ENCODE results near the gene FOSL1.

Gene FOSL1

GRCh38 chr11:65900125-65900898 is at the start of gene FOSL1:
TSS of gene FOSL1 (minus strand) at chr11:65900388. CDS start at chr11:65900339, 49 bp downstream.
- Histone ChIP-seq H3K27me3 (ENCODE audit: control insufficient read depth in 1 of 2, insufficient read depth in 2 of 2, low read length in 2 of 2) (peaks cover 0 to 11% of the 10 kb centered on the region in 2 donors), H3K4me1 (ENCODE audit: control insufficient read depth, insufficient read depth, low read length) (peaks cover 19% of the 10 kb centered on the region), H3K4me3 (ENCODE audit: low read length in 2 of 2) (peak within 1 kb of the TSS; percentile 69), H3K9ac (ENCODE audit: low read length in 2 of 2) (peak within 1 kb of the TSS in 1 of 2 donors; percentile 71), H3K9me3 (ENCODE audit: control insufficient read depth in 2 of 2, low read length in 2 of 2) (no peaks in the 10 kb centered on the region), H3K27ac (ENCODE audit: low read length) (no peak within 1 kb of the TSS), H3K36me3 (ENCODE audit: control insufficient read depth in 2 of 2, insufficient read depth in 2 of 2, low read length in 2 of 2) (no peaks in the 10 kb centered on the region)

DNA sequence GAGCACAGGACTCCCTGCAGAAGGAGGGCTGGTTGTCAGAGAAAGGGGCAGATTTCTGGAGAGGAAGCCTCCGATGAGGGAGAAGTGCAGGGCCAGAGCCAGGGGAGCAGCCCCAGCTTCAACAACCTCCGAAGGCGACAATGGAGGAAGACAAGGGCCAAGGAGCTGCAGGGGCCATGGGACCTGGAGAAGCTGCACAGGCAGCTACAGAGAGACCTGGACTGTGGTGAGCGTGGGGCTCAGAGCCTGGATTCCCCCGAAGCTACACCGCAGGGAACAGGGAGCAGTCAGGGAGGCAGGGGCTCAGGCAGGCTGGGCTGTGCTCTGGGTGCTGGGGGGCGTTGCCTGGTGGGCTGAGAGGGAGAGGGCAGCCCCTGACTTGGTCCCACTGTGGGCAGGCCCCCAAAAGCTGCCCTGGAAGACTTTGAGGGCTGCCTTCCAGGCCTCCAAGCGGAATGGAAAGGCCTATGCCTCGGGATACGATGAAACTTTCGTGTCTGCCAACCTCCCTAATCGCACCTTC is 47.5 kb upstream of the FOSL1 start:
- Histone ChIP-seq H3K4me1 (ENCODE audit: control insufficient read depth, insufficient read depth, low read length) (no peaks in the 10 kb centered on the region), H3K4me3 (ENCODE audit: low read length in 2 of 2) (no peak overlapping the region), H3K27ac (ENCODE audit: low read length) (no peak overlapping the region), H3K27me3 (ENCODE audit: control insufficient read depth in 1 of 2, insufficient read depth in 2 of 2, low read length in 2 of 2) (peaks cover 2 to 9% of the 10 kb centered on the region in 2 donors), H3K36me3 (ENCODE audit: control insufficient read depth in 2 of 2, insufficient read depth in 2 of 2, low read length in 2 of 2) (no peaks in the 10 kb centered on the region), H3K9ac (ENCODE audit: low read length in 2 of 2) (no peak overlapping the region), H3K9me3 (ENCODE audit: control insufficient read depth in 2 of 2, low read length in 2 of 2) (no peaks in the 10 kb centered on the region)

DNA sequence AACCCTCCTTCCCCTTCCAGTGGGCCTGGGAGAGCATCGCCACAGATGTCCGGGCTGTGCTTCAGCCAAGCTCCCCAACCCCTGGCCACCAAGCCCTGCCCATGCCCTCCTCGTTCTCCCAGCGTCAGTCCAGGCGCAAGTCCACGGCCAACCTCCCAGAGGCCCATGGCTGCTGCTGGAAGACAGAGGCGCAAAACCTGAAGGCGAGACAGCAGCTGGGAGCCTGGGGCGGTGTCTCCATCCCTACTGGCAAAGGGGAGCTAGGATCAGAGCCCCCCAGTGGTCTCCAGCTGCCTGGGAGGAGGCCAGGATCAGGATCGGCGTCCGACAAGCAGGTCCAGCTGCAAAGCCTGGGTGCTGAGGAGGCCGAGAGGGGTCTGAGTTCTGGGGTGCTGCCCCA is 46.9 kb upstream of the FOSL1 start:
- H3K36me3 ChIP-seq (ENCODE audit: control insufficient read depth in 2 of 2, insufficient read depth in 2 of 2, low read length in 2 of 2), result no peaks in the 10 kb centered on the region

DNA sequence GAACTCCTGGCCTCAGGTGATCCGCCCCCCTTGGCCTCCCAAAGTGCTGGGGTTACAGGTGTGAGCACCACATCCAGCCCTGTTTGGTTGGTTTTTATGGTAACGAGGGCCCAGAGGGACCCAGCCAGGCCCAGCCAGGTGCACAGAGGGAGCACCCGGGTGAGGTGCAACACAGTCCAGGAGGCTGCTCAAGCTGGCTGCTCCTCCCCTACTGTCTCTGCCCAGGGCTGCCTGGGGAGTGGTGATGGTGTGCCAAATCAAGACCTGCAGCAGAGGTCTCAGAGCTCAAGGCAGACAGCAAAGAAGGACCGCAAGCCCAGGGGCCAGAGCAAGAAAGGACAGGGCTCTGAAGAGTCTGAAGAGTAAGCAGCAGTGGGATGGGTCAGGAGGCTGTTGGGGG is 46.5 kb upstream of the FOSL1 start:
- no peaks in the 10 kb centered on the region for H3K36me3 ChIP-seq (ENCODE audit: control insufficient read depth in 2 of 2, insufficient read depth in 2 of 2, low read length in 2 of 2)
- no peak overlapping the region for H3K4me3 ChIP-seq (ENCODE audit: low read length in 2 of 2)
- H3K27ac ChIP-seq (ENCODE audit: low read length), result no peak overlapping the region
- H3K9ac ChIP-seq (ENCODE audit: low read length in 2 of 2), result no peak overlapping the region
- no peaks in the 10 kb centered on the region for H3K4me1 ChIP-seq (ENCODE audit: control insufficient read depth, insufficient read depth, low read length)
- H3K9me3 ChIP-seq (ENCODE audit: control insufficient read depth in 2 of 2, low read length in 2 of 2), result no peaks in the 10 kb centered on the region
- H3K27me3 ChIP-seq (ENCODE audit: control insufficient read depth in 1 of 2, insufficient read depth in 2 of 2, low read length in 2 of 2), result peaks cover 0 to 9% of the 10 kb centered on the region in 2 donors

More for the DNA sequence above, 46.9 kb upstream of the FOSL1 start:
- Histone ChIP-seq H3K4me3 (ENCODE audit: low read length in 2 of 2) (no peak overlapping the region), H3K27ac (ENCODE audit: low read length) (no peak overlapping the region), H3K4me1 (ENCODE audit: control insufficient read depth, insufficient read depth, low read length) (no peaks in the 10 kb centered on the region), H3K9ac (ENCODE audit: low read length in 2 of 2) (no peak overlapping the region), H3K27me3 (ENCODE audit: control insufficient read depth in 1 of 2, insufficient read depth in 2 of 2, low read length in 2 of 2) (peaks cover 0 to 9% of the 10 kb centered on the region in 2 donors), H3K9me3 (ENCODE audit: control insufficient read depth in 2 of 2, low read length in 2 of 2) (no peaks in the 10 kb centered on the region)

DNA sequence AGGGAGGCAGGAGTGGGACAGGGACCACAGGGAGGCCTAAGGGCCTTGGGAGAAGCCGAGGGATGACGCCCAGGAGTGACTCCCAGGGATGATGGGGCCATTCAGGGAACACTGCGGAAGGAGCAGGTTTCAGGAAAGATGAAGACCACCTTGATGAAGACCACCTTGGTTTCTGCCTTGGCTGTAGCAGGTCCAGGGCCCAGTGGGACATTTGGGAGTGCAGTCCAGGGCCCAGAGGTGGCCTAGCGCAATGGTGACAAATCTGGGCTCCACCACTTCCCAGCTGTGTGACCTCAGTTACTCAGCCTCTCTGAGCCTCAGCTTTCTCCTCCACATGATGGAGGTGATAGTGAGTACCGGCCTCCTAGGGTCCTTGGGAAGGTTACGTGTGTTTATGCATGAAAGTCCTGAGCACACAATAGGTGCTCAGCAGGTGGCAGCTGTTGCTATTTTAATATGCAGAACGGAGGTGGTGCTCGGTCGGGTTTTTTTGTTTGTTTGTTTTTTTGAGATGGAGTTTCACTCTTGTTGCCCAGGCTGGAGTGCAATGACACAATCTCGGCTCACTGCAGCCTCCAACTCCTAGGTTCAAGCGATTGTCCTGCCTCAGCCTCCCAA is 45.9 kb upstream of the FOSL1 start:
- Histone ChIP-seq H3K4me3 (ENCODE audit: low read length in 2 of 2) (no peak overlapping the region), H3K9me3 (ENCODE audit: control insufficient read depth in 2 of 2, low read length in 2 of 2) (no peaks in the 10 kb centered on the region), H3K27me3 (ENCODE audit: control insufficient read depth in 1 of 2, insufficient read depth in 2 of 2, low read length in 2 of 2) (peaks cover 2 to 9% of the 10 kb centered on the region in 2 donors), H3K36me3 (ENCODE audit: control insufficient read depth in 2 of 2, insufficient read depth in 2 of 2, low read length in 2 of 2) (no peaks in the 10 kb centered on the region), H3K27ac (ENCODE audit: low read length) (no peak overlapping the region), H3K9ac (ENCODE audit: low read length in 2 of 2) (no peak overlapping the region), H3K4me1 (ENCODE audit: control insufficient read depth, insufficient read depth, low read length) (no peaks in the 10 kb centered on the region)

- H3K9ac ChIP-seq (ENCODE audit: low read length in 2 of 2), result no peak within 1 kb of the TSS
- H3K27me3 ChIP-seq (ENCODE audit: control insufficient read depth in 1 of 2, insufficient read depth in 2 of 2, low read length in 2 of 2), result peaks cover 2 to 9% of the 10 kb centered on the region in 2 donors
- no peak within 1 kb of the TSS for H3K27ac ChIP-seq (ENCODE audit: low read length)
- no peaks in the 10 kb centered on the region for H3K9me3 ChIP-seq (ENCODE audit: control insufficient read depth in 2 of 2, low read length in 2 of 2)
- no peaks in the 10 kb centered on the region for H3K36me3 ChIP-seq (ENCODE audit: control insufficient read depth in 2 of 2, insufficient read depth in 2 of 2, low read length in 2 of 2)
- H3K4me3 ChIP-seq (ENCODE audit: low read length in 2 of 2), result no peak within 1 kb of the TSS
- no peaks in the 10 kb centered on the region for H3K4me1 ChIP-seq (ENCODE audit: control insufficient read depth, insufficient read depth, low read length)
Measured at GRCh38 chr11:65945430-65945911, 45.3 kb upstream of the FOSL1 start, which contains the start of gene TSGA10IP. TSS of gene TSGA10IP (plus strand) at chr11:65945480. CDS start at chr11:65945676, 196 bp downstream.

DNA sequence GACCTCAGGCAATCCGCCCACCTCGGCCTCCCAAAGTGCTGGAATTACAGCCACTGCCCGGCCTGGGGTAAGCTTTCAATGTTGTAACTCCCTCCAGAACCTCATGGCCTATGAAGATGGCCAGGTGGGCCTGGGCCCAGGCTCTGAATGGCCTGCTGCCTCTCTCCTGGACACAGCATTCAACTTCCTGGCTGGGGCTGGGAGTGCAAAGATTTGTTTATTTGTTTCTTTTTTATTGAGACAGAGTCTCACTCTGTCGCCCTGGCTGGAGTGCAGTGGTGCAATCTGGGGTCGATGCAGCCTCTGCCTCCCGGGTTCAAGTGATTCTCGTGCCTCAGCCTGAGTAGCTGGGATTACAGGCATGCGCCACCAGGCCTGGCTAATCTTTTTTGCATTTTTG is 44.6 kb upstream of the FOSL1 start:
- Histone ChIP-seq H3K27ac (ENCODE audit: low read length) (no peak overlapping the region), H3K9ac (ENCODE audit: low read length in 2 of 2) (no peak overlapping the region)

GRCh38 chr11:65944191-65944590 is 44.0 kb upstream of the FOSL1 start:
- H3K4me3 ChIP-seq (ENCODE audit: low read length in 2 of 2), result no peak overlapping the region
- H3K9me3 ChIP-seq (ENCODE audit: control insufficient read depth in 2 of 2, low read length in 2 of 2), result no peaks in the 10 kb centered on the region
- no peak overlapping the region for H3K9ac ChIP-seq (ENCODE audit: low read length in 2 of 2)
- no peaks in the 10 kb centered on the region for H3K4me1 ChIP-seq (ENCODE audit: control insufficient read depth, insufficient read depth, low read length)
- H3K27ac ChIP-seq (ENCODE audit: low read length), result no peak overlapping the region
- H3K36me3 ChIP-seq (ENCODE audit: control insufficient read depth in 2 of 2, insufficient read depth in 2 of 2, low read length in 2 of 2), result no peaks in the 10 kb centered on the region
- peaks cover 2 to 9% of the 10 kb centered on the region in 2 donors for H3K27me3 ChIP-seq (ENCODE audit: control insufficient read depth in 1 of 2, insufficient read depth in 2 of 2, low read length in 2 of 2)

More for the DNA sequence above, 44.6 kb upstream of the FOSL1 start:
- Histone ChIP-seq H3K4me3 (ENCODE audit: low read length in 2 of 2) (no peak overlapping the region), H3K9me3 (ENCODE audit: control insufficient read depth in 2 of 2, low read length in 2 of 2) (no peaks in the 10 kb centered on the region), H3K4me1 (ENCODE audit: control insufficient read depth, insufficient read depth, low read length) (no peaks in the 10 kb centered on the region), H3K36me3 (ENCODE audit: control insufficient read depth in 2 of 2, insufficient read depth in 2 of 2, low read length in 2 of 2) (no peaks in the 10 kb centered on the region), H3K27me3 (ENCODE audit: control insufficient read depth in 1 of 2, insufficient read depth in 2 of 2, low read length in 2 of 2) (peaks cover 2 to 9% of the 10 kb centered on the region in 2 donors)

GRCh38 chr11:65942531-65942930 is 42.3 kb upstream of the FOSL1 start:
- Histone ChIP-seq H3K4me1 (ENCODE audit: control insufficient read depth, insufficient read depth, low read length) (no peaks in the 10 kb centered on the region), H3K27me3 (ENCODE audit: control insufficient read depth in 1 of 2, insufficient read depth in 2 of 2, low read length in 2 of 2) (peaks cover 7 to 8% of the 10 kb centered on the region in 2 donors), H3K4me3 (ENCODE audit: low read length in 2 of 2) (no peak overlapping the region), H3K36me3 (ENCODE audit: control insufficient read depth in 2 of 2, insufficient read depth in 2 of 2, low read length in 2 of 2) (no peaks in the 10 kb centered on the region), H3K9me3 (ENCODE audit: control insufficient read depth in 2 of 2, low read length in 2 of 2) (no peaks in the 10 kb centered on the region), H3K27ac (ENCODE audit: low read length) (no peak overlapping the region), H3K9ac (ENCODE audit: low read length in 2 of 2) (no peak overlapping the region)

DNA sequence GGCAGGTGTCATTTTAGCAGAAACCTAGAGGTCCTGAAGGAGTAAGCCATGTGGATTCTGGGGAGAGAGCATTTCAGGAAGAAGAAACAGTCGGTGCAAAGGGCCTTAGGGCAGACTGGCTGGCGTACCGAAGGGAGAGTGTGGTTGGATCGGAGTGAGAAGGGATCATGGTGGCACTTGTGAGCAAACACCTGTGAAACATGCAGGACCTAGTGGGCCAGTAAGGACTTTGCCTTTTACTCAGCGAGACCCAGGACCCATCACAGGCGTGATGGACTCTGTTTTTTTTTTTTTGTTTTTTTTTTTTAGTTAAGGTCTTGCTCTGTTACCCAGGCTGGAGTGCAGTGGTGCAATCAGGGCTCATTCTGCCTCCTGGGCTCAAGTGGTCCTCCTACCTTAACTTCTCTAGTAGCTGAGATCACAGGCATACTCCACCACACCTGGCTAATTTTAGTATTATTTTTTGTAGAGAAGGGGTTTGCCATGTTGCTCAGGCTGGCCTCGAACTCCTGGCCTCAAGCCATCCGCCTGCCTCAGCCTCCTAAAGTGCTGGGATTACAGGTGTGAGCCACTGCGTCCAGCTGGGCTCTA is 41.6 kb upstream of the FOSL1 start:
- no peak overlapping the region for H3K9ac ChIP-seq (ENCODE audit: low read length in 2 of 2)
- peaks cover 3 to 7% of the 10 kb centered on the region in 2 donors for H3K27me3 ChIP-seq (ENCODE audit: control insufficient read depth in 1 of 2, insufficient read depth in 2 of 2, low read length in 2 of 2)
- H3K4me1 ChIP-seq (ENCODE audit: control insufficient read depth, insufficient read depth, low read length), result no peaks in the 10 kb centered on the region
- no peak overlapping the region for H3K4me3 ChIP-seq (ENCODE audit: low read length in 2 of 2)
- no peaks in the 10 kb centered on the region for H3K9me3 ChIP-seq (ENCODE audit: control insufficient read depth in 2 of 2, low read length in 2 of 2)
- H3K36me3 ChIP-seq (ENCODE audit: control insufficient read depth in 2 of 2, insufficient read depth in 2 of 2, low read length in 2 of 2), result no peaks in the 10 kb centered on the region
- no peak overlapping the region for H3K27ac ChIP-seq (ENCODE audit: low read length)
